SK-N-SH treated with all-trans-retinoic acid at 6 μM for 48 hours (cell line): Measurements from ENCODE around the gene AAK1.

Experiments used
- CREB5 ChIP-seq: fragments of 250-450 bp; sonication (Bioruptor Pico); IDR thresholded peaks from 2 replicates; pipeline ENCODE4 v1.5.1; 2020; ENCODE audit warnings: low read depth, mild to moderate bottlenecking, moderate library complexity
- OSR1 ChIP-seq: fragments of 250-450 bp; sonication (Bioruptor Pico); IDR thresholded peaks from 2 replicates; pipeline ENCODE4 v1.8.0; 2022; ENCODE audit warnings: moderate library complexity, mild to moderate bottlenecking, inconsistent platforms
- ZC3H10 ChIP-seq: fragments of 250-450 bp; sonication (Bioruptor Pico); IDR thresholded peaks from 2 replicates; pipeline ENCODE4 v1.5.1; 2021; ENCODE audit warnings: mild to moderate bottlenecking, moderate library complexity
- ZFP30 ChIP-seq: fragments of 450-650 bp; formaldehyde crosslinking; IDR thresholded peaks from 2 replicates; pipeline ENCODE4 v1.5.0; 2022; ENCODE audit warnings: mild to moderate bottlenecking, moderate library complexity

- no peak for TF ChIP-seq ZC3H10 (CRISPR knock-in tag)
- TF ChIP-seq ZFP30 (CRISPR knock-in tag): no peak
- no peak for TF ChIP-seq OSR1
- TF ChIP-seq CREB5 (CRISPR knock-in tag): no peak
These were observed 82.4 kb downstream of the AAK1 start for GRCh38 chr2:69561101-69561500.
